NB4 (cell line): ENCODE data around the gene BRPF1.

Source experiments
- DNase-seq: peaks from one replicate; pipeline ENCODE4 v3.0.0; 2010; ENCODE audit warnings: low read depth
- H3K4me3 ChIP-seq: one replicate; pipeline ENCODE4 v1.5.1; 2011; ENCODE audit warnings: mild to moderate bottlenecking, low read depth, low read length, moderate library complexity
- MAX ChIP-seq: IDR thresholded peaks from 2 replicates; pipeline ENCODE4 v1.6.1; 2011; ENCODE audit warnings: low read depth, low read length
- MYC ChIP-seq: IDR thresholded peaks from 2 replicates; pipeline ENCODE4 v1.6.1; 2011; ENCODE audit warnings: low read depth, low read length
- POLR2A ChIP-seq: IDR thresholded peaks from 2 replicates; pipeline ENCODE4 v1.6.1; 2011; ENCODE audit warnings: mild to moderate bottlenecking; ENCODE audit not compliant: insufficient read length; ENCODE audit errors: extremely low read depth
- TF ChIP-seq, protein P1 (sequence below): IDR thresholded peaks from one replicate; pipeline ENCODE4 v1.5.1; 2012; ENCODE audit warnings: low read depth, low read length

Gene BRPF1

GRCh38 chr3:9787714-9788113 lies 56.2 kb downstream of the BRPF1 start:
- TF ChIP-seq POLR2A (no peak), MYC (no peak), MAX (no peak)
- TF ChIP-seq, protein P1, sequence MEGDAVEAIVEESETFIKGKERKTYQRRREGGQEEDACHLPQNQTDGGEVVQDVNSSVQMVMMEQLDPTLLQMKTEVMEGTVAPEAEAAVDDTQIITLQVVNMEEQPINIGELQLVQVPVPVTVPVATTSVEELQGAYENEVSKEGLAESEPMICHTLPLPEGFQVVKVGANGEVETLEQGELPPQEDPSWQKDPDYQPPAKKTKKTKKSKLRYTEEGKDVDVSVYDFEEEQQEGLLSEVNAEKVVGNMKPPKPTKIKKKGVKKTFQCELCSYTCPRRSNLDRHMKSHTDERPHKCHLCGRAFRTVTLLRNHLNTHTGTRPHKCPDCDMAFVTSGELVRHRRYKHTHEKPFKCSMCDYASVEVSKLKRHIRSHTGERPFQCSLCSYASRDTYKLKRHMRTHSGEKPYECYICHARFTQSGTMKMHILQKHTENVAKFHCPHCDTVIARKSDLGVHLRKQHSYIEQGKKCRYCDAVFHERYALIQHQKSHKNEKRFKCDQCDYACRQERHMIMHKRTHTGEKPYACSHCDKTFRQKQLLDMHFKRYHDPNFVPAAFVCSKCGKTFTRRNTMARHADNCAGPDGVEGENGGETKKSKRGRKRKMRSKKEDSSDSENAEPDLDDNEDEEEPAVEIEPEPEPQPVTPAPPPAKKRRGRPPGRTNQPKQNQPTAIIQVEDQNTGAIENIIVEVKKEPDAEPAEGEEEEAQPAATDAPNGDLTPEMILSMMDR: no peak
- no peak overlapping the region for H3K4me3 ChIP-seq
- DNase-seq: no peak

DNA sequence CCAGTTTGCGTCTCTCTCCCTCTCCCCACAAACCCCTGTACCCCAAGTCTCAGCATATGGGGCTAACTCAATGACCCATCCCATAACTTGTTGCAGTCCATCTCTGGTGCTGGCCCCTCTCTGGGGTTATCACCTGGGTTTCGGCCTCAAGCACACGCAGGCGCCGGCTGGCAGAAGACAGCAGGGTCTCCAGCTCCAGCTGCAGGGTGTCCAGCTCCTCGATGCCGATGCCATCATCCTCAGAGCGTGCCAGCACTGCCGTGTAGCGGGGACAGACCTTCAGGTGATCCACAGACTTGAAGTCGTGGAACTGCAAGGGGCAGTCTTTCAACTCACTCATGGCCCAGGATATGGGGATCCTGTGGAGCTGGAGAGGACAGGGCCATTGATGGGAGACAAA lies 59.6 kb downstream of the BRPF1 start:
- DNase-seq: no peak
- TF ChIP-seq MYC (no peak), POLR2A (no peak), MAX (no peak)
- TF ChIP-seq, protein P1: no peak
- H3K4me3 ChIP-seq: peak overlapping the region; percentile 92

DNA sequence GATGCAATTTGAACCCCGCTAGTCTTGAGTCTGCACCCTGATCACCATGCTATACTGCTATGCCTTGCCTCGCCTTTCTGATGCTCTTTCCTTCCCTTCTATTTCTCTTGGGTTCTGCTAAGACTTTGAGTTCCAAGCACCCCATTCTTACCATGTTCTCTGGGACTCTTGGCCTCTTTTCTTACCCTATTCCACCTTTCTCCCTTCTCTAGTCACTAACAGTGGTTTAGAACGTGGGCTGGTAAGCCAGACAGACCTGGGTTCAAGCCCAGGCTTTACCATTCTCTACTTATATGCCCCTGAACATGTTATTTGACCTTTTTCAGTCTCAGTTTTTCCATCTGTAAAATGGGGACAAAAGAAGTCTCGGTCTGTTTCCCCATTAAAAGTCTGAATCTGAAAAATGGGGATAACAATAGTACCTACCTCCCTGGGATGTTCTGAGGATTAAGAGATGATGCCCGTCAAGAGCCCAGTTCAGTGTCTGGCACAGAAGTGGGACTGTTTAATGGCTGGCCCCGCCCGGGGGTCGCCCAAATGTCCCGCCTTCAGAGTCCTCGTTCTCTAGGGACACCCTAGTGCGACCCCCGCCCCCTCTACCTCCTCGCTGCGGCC lies 60.4 kb downstream of the BRPF1 start:
- no peak for TF ChIP-seq MYC
- TF ChIP-seq POLR2A: peak; percentile 71
- DNase-seq: no peak
- H3K4me3 ChIP-seq: peak overlapping the region; percentile 92

GRCh38 chr3:9792405-9793160 lies 61.0 kb downstream of the BRPF1 start, which contains the start of the genes ARPC4 and TADA3:
Gene ARPC4, plus strand, starts transcription at chr3:9793082. Its CDS starts 40 bp downstream, at chr3:9793122.
Gene TADA3, minus strand, starts transcription at chr3:9792473. Its CDS starts 1,007 bp downstream, at chr3:9791466.
- peak within 1 kb of the TSS; percentile 92 for H3K4me3 ChIP-seq
- peak; percentile 95 for DNase-seq
- TF ChIP-seq MAX: 0 out of 2 replicates have a peak, but pooled peaks have one; percentile 42
- TF ChIP-seq POLR2A: peak; percentile 62
- peak; percentile 27 for TF ChIP-seq MYC
- TF ChIP-seq, protein P1: no peak

DNA sequence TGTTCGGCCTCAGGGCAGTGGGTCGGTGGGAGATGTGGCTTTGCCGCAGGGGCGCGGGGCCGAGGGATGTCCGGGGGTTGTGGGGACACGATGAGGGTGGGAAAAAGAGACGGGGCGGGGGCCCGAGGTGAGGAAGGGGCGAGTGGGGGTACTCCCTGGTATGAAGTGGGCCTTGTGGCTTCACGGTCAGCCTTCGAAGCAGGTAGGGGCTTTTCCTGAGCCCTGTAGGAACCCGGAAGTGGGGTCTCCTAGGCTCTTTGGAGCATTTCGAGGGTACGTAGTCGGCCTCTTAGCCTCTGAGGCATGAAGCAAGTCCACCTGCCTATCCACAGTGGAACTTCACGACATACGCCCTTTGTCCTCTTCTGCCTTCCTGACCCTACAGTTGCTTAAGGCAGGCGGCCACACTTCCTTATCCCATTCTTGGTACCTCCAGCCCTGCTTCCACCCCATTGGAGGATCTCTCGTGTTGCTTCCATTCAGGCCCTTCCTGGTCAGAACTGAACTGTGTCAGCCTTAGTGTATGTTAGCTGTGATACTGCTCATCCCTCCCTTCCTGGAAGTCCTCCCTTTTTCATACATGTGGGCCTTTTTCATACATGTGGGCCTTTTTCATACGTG lies 61.7 kb downstream of the BRPF1 start:
- TF ChIP-seq POLR2A (no peak), MYC (no peak), MAX (no peak)
- TF ChIP-seq, protein P1: no peak
- peak overlapping the region; percentile 92 for H3K4me3 ChIP-seq
- DNase-seq: peak; percentile 61

DNA sequence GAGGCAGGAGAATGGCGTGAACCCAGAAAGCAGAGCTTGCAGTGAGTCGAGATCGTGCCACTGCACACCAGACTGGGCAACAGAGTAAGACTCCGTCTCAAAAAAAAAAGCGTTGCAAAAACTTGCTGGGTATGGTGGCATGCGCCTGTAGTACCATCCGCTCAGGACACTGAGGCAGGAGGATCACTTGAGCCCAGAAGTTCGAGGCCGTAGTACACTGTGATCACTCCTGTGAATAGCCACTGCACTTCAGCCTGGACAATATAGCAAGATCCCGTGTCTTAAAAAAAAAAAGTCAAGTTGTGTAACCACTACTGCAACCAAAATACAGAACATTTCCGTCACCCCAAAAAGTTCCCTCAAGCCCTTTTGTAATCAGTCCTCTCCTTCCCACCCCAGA lies 62.9 kb downstream of the BRPF1 start:
- no peak overlapping the region for H3K4me3 ChIP-seq
- no peak for TF ChIP-seq POLR2A
- TF ChIP-seq MYC: no peak
- TF ChIP-seq, protein P1: no peak
- no peak for TF ChIP-seq MAX
- DNase-seq: no peak
